Thoracic aorta (tissue), 2 donors: ENCODE data around the gene PITPNB. TPM values are rescaled to one million over a fixed set of nuclear protein-coding genes. Genes with fewer than 3 reads are reported as not detected.

ENCODE experiments used
- ATAC-seq: fragments of 150-250 bp; one replicate; pipeline ENCODE4 v1.8.0; 2017; ENCODE audit warnings: low read depth; ENCODE audit not compliant: insufficient number of reproducible peaks, low FRiP score
- DNase-seq: peaks from one replicate; pipeline ENCODE4 v3.0.0-alpha.2; 2020; ENCODE audit warnings: low spot score
- H3K27ac ChIP-seq, 2 donors: fragments of 200-600 bp; sonication (generic); 1 replicate in 1 of 2; 2 replicates in 1 of 2; pipeline ENCODE4 v1.5.1; 2016; ENCODE audit warnings: mild to moderate bottlenecking in 2 of 2, moderate library complexity in 2 of 2
- H3K27me3 ChIP-seq: fragments of 200-600 bp; sonication (generic); replicated peaks from 2 replicates; pipeline ENCODE4 v1.6.0; 2016; ENCODE audit warnings: mild to moderate bottlenecking; ENCODE audit not compliant: insufficient read depth
- H3K36me3 ChIP-seq: fragments of 200-600 bp; sonication (generic); one replicate; pipeline ENCODE4 v1.5.1; 2016
- H3K4me1 ChIP-seq, 2 donors: fragments of 200-600 bp; sonication (generic); 1 replicate in 1 of 2; 2 replicates in 1 of 2; pipeline versions ENCODE4 v1.5.1 to v1.6.0; 2016; ENCODE audit warnings: low read depth in 2 of 2, mild to moderate bottlenecking in 1 of 2; ENCODE audit not compliant: control insufficient read depth in 1 of 2
- H3K4me3 ChIP-seq: fragments of 200-600 bp; sonication (generic); 2 replicates; pipeline ENCODE4 v1.5.1; 2016; ENCODE audit warnings: mild to moderate bottlenecking
- H3K9me3 ChIP-seq: fragments of 200-600 bp; sonication (generic); 2 replicates; pipeline ENCODE4 v1.5.1; 2016
- total RNA-seq, 2 donors: library from RNA; depleted of rRNA; stranded (reverse); fragments of >200 nt; gene quantifications; one replicate each; pipeline versions ENCODE4 v1.1.0 to v1.2.3, GENCODE V29; 2016
- TF ChIP-seq, protein P1 (sequence below): fragments of 200-600 bp; sonication (generic); IDR thresholded peaks from one replicate; pipeline ENCODE4 v1.5.1; 2019; ENCODE audit warnings: antibody characterized with exemption

PITPNB gene
- total RNA-seq, 2 donors from 2014 or later: 42.2 to 111 TPM

DNA sequence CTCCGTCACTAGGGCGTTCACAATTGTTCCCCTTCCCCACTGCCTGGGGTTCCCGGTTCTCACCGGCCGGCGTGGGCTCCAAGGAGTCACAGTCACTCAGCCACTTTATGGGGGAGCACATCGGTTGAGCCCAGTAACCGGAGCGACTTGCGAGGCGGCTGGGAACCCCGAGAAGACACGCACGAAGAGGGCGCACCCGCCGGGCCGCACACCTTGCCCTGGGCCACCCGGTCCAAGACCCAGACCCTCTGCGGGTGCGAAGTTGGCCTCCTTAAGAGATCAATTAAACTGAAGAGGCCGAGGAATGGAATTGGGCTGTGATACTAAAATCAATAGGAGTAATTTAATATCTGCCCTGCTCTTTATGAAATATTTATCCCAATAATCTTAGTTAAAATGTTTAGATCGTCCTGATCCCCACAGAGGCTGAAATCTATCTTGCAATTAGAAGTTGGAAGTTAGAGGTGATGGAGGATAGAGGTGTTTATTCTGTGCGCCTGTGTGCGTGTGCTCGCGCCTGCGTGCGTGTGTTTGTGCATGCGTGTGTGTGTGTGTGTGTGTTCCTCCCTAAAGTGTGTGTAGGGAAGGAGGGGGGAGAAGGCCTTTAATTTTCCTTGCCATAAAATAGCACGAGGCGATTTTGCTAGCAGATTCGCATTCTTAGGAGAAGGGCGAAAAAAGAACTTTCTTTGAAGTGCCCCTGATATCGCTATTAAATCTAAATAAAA, 116.5 kb downstream of the PITPNB start:
- TF ChIP-seq, protein P1, sequence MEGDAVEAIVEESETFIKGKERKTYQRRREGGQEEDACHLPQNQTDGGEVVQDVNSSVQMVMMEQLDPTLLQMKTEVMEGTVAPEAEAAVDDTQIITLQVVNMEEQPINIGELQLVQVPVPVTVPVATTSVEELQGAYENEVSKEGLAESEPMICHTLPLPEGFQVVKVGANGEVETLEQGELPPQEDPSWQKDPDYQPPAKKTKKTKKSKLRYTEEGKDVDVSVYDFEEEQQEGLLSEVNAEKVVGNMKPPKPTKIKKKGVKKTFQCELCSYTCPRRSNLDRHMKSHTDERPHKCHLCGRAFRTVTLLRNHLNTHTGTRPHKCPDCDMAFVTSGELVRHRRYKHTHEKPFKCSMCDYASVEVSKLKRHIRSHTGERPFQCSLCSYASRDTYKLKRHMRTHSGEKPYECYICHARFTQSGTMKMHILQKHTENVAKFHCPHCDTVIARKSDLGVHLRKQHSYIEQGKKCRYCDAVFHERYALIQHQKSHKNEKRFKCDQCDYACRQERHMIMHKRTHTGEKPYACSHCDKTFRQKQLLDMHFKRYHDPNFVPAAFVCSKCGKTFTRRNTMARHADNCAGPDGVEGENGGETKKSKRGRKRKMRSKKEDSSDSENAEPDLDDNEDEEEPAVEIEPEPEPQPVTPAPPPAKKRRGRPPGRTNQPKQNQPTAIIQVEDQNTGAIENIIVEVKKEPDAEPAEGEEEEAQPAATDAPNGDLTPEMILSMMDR: no peak
- DNase-seq: no peak
- Histone ChIP-seq H3K4me3 (peak overlapping the region; percentile 84), H3K36me3 (no peaks in the 10 kb centered on the region), H3K4me1 (peaks cover 7 to 39% of the 10 kb centered on the region in 2 donors), H3K27me3 (no peaks in the 10 kb centered on the region), H3K27ac (peak overlapping the region; percentile 78 to 95), H3K9me3 (no peaks in the 10 kb centered on the region)
- ATAC-seq: no peak

Other genes with a start within 250 kb of the PITPNB start
- gene MN1, start 117.5 kb downstream of the PITPNB start, total RNA-seq: 10 to 100 TPM; 30.1 to 39.8 TPM